Skeletal muscle satellite cell (primary cell): ENCODE data around the gene STAC3. TPM values are rescaled to one million over a fixed set of nuclear protein-coding genes. Genes with fewer than 3 reads are reported as not detected.
"Not testable (repeated sequence)": the region's sequence is repeated elsewhere in the genome, so short reads cannot be mapped to it uniquely, and the experiment has no call there.

Source experiments
- H3K27me3 ChIP-seq: 2 replicates; pipeline ENCODE4 v1.7.0; 2013; ENCODE audit warnings: low read length; ENCODE audit not compliant: control insufficient read depth, insufficient read depth
- H3K36me3 ChIP-seq: 2 replicates; pipeline ENCODE4 v1.7.0; 2013; ENCODE audit warnings: mild to moderate bottlenecking, control low read depth, low read length; ENCODE audit not compliant: insufficient read depth
- H3K4me1 ChIP-seq: 2 replicates; pipeline ENCODE4 v1.7.0; 2013; ENCODE audit warnings: low read length; ENCODE audit not compliant: control insufficient read depth, insufficient read depth
- H3K4me2 ChIP-seq: 2 replicates; pipeline ENCODE4 v1.7.0; 2013; ENCODE audit warnings: mild to moderate bottlenecking, low read length
- H3K4me3 ChIP-seq: 2 replicates; pipeline ENCODE4 v1.7.0; 2013; ENCODE audit warnings: low read length
- H3K9ac ChIP-seq: 2 replicates; pipeline ENCODE4 v1.7.0; 2013; ENCODE audit warnings: mild to moderate bottlenecking, low read depth, low read length, moderate library complexity
- H3K9me3 ChIP-seq: replicated peaks from 2 replicates; pipeline ENCODE4 v1.7.0; 2013; ENCODE audit warnings: mild to moderate bottlenecking, control low read depth, low read length
- total RNA-seq: library from RNA; depleted of rRNA; stranded (reverse); fragments of >200 nt; gene quantifications from 2 replicates; pipeline ENCODE4 v1.2.3, GENCODE V29; 2012; rRNA removed

STAC3 gene
- under 0.01 and 4.8 TPM in 2 replicates for total RNA-seq

DNA sequence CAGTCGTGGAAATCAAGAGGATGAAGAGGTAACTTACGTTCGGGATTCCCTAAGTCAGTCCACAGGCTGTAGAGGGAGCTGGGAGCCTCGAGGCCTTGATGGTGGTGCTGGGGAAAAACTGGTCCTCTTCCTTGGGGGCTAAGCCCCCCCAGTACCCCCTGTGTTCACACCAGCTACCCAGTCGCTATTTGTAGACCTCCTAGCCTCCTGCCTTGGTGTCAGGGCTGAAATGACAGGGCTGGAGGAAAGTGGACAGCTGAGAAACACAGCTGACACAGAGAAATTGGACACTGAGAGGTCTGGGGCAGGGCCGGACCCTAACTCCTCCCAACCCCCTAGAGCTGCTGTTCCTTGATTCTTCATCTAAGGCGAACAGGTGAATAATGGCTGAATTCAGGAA is at the start of gene STAC3:
TSS of gene STAC3 (minus strand) at position 232 of the 400 bp plus-strand sequence. CDS start 1,551 bp downstream, outside the sequence.
- Histone ChIP-seq H3K4me1 (peaks cover 19% of the 10 kb centered on the region), H3K4me3 (no peak within 1 kb of the TSS), H3K9me3 (no peaks in the 10 kb centered on the region), H3K4me2 (peak within 1 kb of the TSS; percentile 11), H3K27me3 (no peaks in the 10 kb centered on the region), H3K9ac (no peak within 1 kb of the TSS), H3K36me3 (peaks cover 13% of the 10 kb centered on the region)

DNA sequence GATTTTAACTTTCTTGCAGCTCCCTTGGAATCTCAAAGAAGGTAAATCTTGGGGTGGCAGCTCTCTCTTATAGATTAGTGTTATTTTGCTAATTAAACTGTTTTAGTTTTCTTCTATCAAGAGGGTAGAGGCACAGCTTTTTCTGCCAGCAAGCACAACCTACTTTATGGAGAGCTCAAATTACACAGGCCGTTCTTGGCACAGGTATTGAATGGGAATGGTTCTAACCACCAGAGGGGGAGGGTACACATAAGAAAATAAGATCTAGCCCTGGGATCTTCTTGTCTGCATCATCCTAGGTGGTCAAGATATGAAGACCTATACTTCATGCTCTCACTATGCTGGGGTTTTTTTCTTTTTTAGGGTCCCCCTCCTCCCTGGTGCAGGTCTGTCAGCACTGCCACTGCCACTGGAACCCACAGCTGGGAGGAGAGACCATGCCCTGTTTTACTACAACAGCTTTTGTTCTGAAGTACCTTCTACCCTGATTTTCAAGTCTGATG is 48.6 kb upstream of the STAC3 start:
- Histone ChIP-seq H3K4me1 (no peaks in the 10 kb centered on the region), H3K9me3 (no peaks in the 10 kb centered on the region), H3K9ac (no peak overlapping the region), H3K36me3 (peaks cover 35% of the 10 kb centered on the region), H3K4me2 (no peak overlapping the region), H3K27me3 (no peaks in the 10 kb centered on the region), H3K4me3 (no peak overlapping the region)

DNA sequence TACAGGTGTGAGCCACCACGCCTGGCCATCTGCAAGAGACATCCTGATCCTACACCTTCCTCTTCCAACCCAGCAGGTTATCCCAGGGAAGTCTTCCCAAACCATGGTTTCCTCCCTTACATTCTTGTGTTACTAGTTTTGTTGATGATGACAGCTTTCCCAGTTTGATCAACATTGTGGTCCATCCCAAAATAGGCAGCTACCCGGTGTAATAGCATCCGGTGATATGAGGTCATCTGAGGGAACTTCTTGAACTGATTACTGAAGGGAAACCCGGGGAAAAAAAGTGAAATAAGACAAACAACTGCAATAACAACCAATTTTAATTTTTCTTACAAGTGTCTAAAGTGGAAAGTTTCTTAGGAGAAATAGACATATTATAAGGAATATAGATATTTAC is 45.3 kb upstream of the STAC3 start:
- Histone ChIP-seq H3K9ac (no peak overlapping the region), H3K36me3 (peaks cover 50% of the 10 kb centered on the region), H3K27me3 (no peaks in the 10 kb centered on the region), H3K4me1 (no peaks in the 10 kb centered on the region), H3K4me2 (no peak overlapping the region), H3K4me3 (no peak overlapping the region), H3K9me3 (no peaks in the 10 kb centered on the region)

DNA sequence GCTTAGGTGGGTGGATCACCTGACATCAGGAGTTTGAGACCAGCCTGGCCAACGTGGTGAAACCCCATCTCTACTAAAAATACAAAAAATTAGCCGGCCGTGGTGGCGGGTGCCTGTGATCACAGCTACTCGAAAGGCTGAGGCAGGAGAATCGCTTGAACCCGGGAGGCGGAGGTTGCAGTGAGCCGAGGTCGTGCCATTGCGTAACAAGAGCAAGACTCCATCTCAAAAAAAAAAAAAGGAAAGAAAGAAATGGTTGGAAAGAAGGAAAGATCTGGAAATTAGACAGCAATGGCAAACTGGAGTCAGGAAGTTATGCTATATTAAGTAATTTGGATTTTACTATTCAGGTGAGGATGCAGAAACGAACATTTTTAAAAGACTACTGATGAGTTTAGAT is 31.1 kb upstream of the STAC3 start:
- Histone ChIP-seq H3K36me3 (peaks cover 24% of the 10 kb centered on the region), H3K4me1 (peaks cover 16% of the 10 kb centered on the region)
- H3K27me3 ChIP-seq, H3K9me3 ChIP-seq, H3K4me2 ChIP-seq, H3K4me3 ChIP-seq, H3K9ac ChIP-seq: not testable (repeated sequence)

DNA sequence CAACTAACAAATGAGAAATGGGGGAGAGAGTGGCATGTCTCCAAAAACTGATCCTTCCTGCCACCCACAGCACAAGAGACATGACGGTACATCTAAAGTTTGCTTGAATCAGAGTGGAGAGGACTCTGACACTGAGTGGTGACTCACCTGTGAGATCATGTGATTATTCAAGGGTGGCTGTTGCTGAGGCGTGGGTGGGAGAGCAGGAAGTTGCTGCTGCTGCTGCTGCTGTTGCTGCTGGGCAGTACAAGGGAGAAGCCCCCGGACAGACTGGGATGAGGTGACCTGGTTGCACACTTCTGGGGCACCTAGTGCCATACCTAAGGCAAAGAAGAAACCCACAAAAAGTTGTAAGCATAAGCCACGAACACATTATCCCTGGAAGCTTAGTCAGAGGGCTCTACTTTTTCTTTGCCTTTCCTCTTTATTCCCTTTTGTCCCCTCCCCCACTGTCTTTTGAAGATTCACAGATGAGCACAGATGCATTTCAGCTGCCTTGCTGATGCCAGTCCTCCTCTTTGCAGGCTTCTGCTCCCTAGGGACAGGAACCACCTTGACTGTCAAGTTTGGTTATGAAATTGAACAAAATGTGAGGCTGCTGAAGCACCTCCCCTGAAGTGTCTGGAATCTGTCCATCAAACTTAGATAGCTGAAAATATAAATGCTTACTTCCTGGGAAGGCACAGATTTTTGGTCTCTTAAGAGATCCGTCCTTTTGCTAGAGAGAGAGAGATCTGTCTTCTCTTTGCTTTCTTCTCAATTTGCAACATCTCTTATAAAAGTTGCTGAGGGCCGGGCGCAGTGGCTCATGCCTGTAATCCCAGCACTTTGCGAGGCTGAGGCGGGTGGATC is 29.4 kb upstream of the STAC3 start:
- Histone ChIP-seq H3K36me3 (peaks cover 20% of the 10 kb centered on the region), H3K27me3 (no peaks in the 10 kb centered on the region), H3K4me3 (peak overlapping the region; percentile 51), H3K4me2 (peak overlapping the region; percentile 79), H3K9ac (peak overlapping the region; percentile 46), H3K4me1 (peaks cover 16% of the 10 kb centered on the region), H3K9me3 (no peaks in the 10 kb centered on the region)

DNA sequence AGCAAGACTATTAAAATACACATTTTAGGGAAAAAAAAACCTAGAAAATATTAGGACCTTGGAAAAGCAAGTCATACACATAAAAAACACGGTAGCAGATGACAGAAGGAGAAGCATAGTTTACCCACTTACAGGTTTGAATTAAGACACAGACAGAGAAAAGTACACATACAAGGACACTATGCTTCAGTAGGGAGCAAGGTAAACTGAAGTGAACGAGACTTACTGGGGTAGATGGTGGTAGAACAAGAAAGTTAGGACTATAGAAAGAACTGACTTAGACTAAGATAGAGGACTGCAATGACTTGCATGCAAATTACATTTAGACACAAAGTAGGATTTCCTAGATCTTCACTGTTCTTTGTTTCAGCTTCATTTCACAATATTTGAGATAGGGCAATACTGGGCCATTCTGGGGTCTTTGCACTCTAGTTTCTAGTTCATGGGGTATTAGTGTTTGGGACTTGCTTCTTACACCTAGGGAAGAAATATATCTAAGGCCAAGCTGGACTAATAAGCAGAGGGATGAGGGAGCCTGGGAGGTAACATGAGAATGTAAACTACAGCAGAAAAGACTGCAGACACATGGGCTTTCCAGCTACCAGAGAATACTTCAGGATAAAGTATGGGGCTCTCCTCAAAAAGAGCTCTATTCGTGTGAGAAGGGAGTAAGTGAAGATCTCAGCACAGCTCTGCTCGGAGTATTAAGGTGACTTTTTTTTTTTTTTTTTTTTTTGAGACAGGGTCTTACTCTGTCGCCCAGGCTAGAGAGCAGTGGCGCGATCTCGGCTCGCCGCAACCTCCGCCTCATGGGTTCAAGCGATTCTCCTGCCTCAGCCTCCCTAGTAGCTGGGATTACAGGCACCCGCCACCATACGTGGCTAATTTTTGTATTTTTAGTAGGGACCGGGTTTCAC is 27.7 kb upstream of the STAC3 start:
- peaks cover 18% of the 10 kb centered on the region for H3K36me3 ChIP-seq
- H3K9ac ChIP-seq: no peak overlapping the region
- no peak overlapping the region for H3K4me2 ChIP-seq

DNA sequence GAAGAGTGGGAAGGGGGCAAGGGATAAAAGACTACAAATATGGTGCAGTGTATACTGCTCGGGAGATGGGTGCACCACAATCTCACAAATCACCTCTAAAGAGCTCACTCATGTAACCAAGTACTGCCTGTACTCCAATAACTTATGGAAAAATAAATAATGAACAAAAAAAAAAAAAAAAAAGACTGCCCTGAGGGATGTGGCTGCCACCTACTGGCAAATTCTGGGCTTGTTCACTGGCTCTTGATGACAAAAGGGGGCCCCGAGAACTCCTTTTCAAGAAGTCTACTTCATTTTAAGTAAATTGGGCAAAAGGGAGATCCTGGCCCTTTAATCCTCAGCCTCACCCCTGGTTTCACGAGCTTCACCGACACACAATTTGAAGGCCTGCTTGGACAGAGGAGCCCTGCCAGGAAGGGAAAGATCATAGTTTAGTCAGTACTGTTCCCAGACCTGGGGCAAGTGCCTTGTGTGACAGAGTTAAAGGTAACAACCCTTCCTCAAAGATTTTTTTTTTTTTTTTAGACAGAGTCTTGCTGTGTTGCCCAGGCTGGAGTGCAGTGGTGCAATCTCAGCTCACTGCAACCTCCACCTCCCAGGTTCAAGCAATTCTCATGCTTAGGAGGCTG is 26.1 kb upstream of the STAC3 start:
- H3K9me3 ChIP-seq: no peaks in the 10 kb centered on the region
- peaks cover 32% of the 10 kb centered on the region for H3K4me1 ChIP-seq
- no peak overlapping the region for H3K4me2 ChIP-seq
- H3K27me3 ChIP-seq: no peaks in the 10 kb centered on the region
- no peak overlapping the region for H3K9ac ChIP-seq
- H3K4me3 ChIP-seq: no peak overlapping the region
- H3K36me3 ChIP-seq: peaks cover 18% of the 10 kb centered on the region

More for the DNA sequence above, 27.7 kb upstream of the STAC3 start:
- H3K27me3 ChIP-seq: no peaks in the 10 kb centered on the region
- peaks cover 16% of the 10 kb centered on the region for H3K4me1 ChIP-seq
- H3K9me3 ChIP-seq: no peaks in the 10 kb centered on the region
- H3K4me3 ChIP-seq: no peak overlapping the region

DNA sequence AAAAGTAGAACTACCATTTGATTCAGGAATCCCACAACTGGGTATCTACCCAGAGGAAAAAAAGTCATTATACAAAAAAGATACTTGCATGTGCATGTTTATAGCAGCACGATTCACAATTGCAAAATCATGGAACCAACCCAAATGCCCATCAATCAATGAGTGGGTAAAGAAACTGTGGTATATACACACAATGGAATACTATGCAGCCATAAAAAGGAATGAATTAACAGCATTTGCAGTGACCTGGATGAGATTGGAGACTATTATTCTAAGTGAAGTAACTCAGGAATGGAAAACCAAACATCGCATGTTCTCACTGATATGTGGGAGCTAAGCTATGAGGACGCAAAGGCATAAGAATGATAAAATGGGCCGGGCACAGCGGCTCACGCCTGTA is 25.2 kb upstream of the STAC3 start:
- H3K9me3 ChIP-seq, H3K27me3 ChIP-seq, H3K9ac ChIP-seq, H3K4me3 ChIP-seq, H3K4me2 ChIP-seq: not testable (repeated sequence)
- H3K36me3 ChIP-seq: peaks cover 25% of the 10 kb centered on the region
- H3K4me1 ChIP-seq: peaks cover 32% of the 10 kb centered on the region

DNA sequence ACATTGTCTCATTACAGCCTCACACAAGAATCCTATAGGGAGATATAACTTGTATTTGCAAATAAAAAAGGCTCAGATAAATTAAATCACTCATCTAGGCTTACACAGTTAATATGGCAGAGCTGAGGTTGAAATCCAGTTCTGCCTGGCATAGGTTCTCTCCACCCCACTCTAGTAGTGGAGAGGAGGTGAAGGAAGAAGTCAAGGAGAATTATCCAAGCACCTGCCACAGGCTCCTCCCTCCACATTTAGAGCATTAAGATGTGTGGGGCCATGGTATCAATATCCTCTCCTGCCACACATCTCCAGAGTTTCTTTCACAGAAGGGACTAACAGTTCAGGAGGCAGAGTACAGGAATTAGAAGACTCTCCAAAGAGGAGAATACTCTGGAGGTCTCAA is 22.5 kb upstream of the STAC3 start:
- H3K4me1 ChIP-seq: peaks cover 16% of the 10 kb centered on the region
- peak overlapping the region; percentile 43 for H3K9ac ChIP-seq
- H3K36me3 ChIP-seq: peaks cover 34% of the 10 kb centered on the region

DNA sequence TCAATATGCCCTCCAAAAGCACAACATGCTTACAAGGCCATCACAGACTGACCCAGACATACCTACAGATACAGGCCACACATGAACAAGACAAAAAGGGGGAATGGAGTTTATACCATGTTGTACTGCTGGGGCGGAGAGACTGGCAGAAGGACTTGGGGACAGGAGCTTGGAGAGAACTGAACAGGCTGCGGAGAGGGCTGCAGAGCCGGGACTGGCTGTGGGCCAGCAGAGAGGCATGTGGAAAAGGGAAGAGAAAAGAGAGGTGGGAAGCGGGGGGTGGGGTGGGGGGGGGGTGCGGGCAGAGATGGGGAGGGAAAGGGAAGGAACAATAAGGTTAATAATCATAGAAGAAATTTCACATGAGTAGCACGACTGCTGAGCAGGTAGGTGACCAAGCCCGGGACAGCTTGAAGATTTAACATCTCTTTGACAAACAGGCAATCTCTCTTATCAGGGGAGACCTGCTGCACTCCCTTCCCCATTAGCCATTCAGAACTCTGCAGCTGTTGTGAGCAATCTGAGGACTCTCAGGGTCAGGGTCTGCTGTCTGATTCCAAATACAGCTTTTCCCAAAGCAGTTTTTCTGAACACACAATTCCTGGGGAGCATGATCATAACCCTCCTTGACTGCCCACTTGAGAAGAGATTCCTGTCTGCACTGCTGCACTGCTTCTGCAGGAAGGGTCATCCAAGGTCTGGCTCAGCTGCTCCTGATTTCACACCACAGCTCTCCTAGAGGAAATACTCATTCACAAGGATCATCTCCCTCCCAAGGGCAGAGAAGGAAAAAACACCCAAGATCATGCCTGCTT is 21.6 kb upstream of the STAC3 start:
- Histone ChIP-seq H3K27me3 (no peaks in the 10 kb centered on the region), H3K4me3 (no peak overlapping the region), H3K4me1 (peaks cover 20% of the 10 kb centered on the region), H3K9me3 (no peaks in the 10 kb centered on the region), H3K9ac (peak overlapping the region; percentile 43), H3K4me2 (peak overlapping the region; percentile 2), H3K36me3 (peaks cover 34% of the 10 kb centered on the region)

More for the DNA sequence above, 22.5 kb upstream of the STAC3 start:
- H3K4me3 ChIP-seq: no peak overlapping the region
- H3K9me3 ChIP-seq: no peaks in the 10 kb centered on the region
- H3K4me2 ChIP-seq: no peak overlapping the region
- no peaks in the 10 kb centered on the region for H3K27me3 ChIP-seq
